ENCODE results near the gene TOP3B.
"Not testable (repeated sequence)": the region's sequence is repeated elsewhere in the genome, so short reads cannot be mapped to it uniquely, and the experiment has no call there.

Gene TOP3B

DNA sequence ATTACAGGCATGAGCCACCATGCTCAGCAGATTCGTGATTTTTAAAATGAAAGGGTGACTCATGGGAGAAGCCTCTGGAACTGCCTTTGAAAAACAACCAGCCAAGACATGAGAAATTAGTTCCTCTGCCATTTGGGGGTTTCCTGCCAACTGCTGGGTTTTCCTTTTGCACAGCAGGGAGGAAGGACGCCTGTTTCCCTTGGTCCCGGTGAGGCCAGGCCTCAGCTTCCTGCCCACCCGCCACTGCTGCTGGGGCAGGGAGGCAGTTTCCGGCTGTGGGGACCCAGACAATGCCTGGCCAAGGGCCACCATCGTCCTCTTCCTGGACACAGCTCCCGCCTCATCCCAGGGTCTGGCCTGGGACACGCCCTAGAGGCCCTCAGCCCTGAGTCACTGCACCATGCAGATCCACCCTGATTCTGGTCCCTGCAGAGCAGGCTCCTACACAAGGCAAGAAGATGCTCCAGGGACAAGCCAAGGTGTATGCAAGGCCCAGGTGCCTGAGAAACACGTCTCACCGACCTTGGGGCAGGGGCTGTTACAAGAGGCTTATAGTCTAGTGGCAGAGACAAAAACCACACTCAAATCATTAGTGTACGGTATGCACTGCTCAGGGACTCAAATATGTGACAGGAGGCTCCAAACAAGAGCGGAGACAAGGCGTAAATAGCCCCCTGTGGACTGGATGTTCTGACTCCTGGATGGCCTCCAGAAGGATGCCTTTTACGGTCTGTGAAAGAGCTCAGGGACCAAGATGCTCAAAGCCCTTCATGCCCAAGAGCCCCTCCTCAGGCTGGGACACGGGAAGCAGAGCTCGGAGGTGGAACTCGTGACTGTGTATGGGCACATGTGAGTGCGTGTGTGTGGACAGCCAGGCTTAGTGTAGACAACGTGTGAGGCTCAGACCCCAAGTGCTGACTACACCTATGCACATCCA lies 39.9 kb downstream of the TOP3B start:
- DNase-seq, result peak; percentile 17 to 35

DNA sequence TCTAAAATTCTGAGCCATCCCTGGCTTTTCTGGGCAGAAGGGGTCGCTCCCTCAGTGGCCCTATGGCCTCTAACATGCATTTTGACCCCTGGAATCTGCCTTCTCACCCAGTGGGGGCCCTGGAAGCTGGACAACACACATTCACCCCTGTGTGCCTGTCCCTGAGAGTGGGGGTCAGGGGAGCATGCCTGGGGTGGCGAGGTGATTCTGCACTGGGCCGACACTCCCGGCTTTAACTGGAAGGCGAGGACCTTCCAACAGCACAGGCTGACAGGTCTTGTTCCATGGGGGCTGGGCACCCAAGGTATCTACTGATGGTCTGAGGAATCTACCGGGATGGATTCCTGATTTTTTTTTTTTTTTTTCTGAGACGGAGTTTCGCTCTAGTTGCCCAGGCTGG lies 40.7 kb downstream of the TOP3B start:
- DNase-seq, result no peak

DNA sequence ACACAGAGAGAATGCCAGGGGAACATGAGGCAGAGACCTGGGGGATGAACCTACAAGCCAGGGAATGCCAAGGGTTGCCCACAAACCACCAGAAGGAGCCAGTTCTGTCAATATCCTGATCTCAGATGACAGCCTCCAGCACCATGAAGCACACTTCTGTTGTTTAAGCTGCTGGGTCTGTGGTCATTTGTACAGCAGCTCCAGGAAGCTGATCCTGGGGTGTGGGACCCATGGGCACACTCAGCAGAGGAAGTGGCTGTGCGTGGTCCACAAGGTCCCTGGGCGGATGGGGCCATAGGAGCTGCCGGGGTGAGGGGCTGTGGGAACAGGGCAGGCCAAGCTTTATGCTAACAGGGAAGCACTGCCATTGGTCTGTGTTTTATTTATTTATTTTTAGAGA lies 42.1 kb downstream of the TOP3B start:
- no peak for DNase-seq

DNA sequence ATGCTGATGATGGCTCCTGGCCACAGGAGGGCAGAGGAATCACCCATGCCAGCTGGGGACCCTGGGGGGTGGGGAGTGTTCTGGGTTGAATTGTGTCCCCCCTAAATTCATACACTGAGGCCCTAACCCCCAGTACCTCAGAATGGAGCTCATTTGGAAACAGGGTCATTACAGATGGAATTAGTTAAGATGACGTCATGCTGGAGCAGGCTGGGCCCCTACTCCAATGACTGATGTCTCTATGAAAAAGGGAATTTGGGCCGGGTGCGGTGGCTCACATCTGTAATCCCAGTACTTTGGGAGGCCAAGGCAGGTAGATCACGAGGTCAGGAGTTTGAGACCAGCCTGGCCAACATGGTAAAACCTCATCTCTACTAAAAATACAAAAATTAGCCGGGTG lies 42.7 kb downstream of the TOP3B start:
- not testable (repeated sequence) for DNase-seq

DNA sequence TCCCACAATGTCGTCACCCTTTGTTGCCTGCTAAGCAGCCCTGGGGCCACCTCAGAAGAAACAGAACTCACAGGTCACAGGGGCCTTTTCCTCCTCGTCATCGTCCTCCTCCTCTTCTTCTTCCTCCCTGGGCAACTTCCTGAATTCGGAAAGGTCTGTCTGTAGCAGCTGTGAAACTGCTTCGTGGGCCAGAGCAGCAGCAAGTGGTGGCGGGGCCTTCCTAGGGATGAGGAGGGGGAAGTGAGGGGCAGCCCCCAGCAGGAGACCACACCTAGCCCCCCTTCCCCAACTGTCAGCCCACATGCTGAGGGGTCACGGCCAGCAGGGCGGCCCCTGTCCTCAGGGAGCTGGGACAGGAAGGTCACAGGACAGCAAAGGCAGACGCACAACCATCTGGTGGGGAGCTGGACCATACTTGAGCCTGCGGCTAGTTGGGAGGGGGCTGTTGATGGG lies 43.1 kb downstream of the TOP3B start:
- peak in 1 of 2 donors; percentile 54 for DNase-seq

DNA sequence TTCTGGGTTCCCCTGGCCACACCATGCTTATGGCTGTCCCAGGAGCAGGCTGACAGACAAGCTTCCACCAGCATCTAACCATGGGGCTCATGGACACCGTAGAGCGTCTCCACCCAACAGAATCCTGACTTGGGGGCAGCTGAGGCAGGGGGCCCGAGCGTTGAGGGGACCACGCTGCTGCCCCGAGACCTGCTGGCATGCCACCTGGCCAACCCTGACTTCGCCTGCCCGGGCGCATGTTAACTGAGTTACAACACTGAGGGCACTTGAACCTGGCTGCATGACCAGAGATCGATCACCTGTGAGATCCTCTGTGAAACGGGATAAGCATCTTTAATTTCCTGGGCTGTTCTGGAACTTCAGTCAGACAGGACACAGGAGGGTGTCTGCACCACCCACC lies 43.7 kb downstream of the TOP3B start:
- DNase-seq, result no peak

DNA sequence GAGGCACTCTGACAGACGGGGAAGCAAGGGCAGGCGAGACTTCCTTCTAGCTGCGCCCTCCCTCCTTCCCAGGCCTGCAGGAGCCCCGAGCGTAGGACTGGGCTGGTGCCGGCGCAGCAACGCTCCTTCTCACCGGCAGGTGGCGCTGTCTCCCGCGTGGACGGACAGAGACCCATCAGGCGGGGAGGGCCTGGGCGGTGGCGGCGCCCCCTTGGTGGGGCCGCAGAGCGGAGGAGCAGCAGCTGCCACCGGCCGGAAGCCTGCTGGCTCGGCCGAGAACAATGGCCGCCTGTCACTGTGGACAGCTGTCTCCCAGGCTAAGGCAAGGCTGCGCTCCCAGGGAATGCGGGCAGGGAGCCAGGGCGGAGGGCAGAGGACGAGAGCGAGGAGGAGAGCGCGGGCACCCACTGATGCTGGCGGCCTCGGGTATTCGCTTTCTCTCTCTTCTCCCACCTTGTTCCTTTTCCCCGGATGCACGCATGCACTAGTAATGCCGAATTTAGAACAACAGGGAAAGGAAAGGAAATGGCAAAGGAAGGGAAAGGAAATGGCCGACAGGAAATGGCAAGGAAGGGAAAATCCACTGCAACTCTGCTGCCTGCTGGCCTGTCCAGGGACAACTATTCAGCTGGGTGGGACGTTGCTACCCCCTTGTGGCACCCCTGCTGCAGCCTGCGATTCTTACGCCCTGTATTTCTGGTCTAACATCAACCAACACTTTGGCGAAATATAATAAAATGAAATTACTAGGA lies 44.3 kb downstream of the TOP3B start:
- peak; percentile 90 to 92 for DNase-seq

DNA sequence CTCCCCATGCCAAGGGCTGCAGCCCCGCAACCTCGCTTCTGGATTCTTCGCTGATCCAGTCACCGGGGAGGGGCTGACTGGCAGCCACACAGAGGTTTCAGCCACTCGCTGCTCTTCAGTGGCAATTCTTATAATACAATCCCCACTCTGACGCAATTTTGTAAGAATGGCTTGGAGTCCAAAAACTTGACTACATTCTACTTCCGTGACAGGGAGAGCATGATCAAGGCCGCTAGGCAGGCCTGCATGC lies 44.8 kb downstream of the TOP3B start:
- DNase-seq, result no peak

DNA sequence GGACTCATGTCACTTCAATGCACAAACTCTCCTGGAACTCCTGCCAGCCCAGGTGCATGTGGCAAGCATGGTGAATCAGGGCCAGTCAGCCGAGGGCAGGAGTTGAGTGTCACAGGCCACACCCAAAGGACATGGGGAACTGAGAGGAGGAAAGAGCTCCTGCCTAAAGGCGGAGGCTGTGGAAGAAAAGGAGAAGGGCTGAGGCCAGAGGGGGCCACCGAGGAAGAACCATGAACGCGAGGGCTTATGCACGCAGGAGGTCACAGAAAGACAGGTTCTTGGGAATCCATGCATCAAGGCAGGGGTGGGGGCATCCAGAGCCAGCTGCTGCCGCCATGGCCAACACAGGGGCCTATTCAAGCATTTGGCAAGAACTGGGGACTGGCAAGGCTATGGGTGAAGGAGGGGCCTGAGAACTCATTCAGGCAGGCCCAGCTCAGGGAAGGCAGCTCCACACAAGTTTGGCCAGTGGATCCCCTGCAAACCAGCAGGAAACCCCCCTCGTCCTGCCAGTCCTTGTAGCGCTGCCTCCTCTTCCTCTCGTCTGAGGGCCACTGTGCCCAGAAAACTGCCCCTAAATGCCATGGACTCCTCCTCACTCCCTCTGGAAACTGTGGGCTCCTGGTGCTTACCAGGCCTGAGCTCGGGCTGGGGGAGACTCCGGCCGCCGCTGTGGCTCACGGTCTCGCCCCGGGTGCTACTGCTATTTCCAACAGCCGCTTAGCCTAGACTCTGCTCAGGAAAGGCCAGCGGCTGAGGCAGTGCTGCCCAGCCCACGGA lies 45.4 kb downstream of the TOP3B start:
- peak in 1 of 2 donors; percentile 58 for DNase-seq

DNA sequence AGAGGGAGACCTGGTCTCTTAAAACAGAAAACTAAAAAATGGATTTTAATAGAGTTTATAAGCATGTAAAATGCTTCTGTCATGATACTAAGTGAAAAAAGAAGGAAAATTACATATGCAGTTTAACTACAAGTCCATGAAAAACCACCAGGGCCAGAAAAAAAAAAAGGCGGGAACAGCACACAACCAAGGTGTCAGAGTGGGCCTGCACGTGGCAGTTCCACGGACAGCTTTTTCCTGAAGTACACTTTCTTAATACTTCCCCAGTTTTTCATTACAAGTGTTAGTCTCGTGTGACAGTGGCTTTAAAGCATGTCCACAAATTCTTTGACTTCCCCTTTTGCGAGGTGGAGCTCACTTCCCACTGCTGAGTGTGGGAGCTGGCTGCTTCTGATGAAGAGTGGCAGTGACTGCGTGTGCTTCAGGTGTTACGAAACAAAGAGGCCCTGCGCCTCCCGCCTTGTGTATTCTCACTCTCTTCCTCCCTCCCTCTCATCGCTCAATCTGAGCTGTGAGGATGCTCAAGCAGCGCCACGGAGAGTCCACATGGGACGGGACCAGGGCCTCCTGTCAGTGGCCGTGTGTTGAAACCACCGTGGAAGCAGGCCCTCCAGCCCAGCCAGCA lies 46.3 kb downstream of the TOP3B start:
- DNase-seq, result peak; percentile 28 to 74

DNA sequence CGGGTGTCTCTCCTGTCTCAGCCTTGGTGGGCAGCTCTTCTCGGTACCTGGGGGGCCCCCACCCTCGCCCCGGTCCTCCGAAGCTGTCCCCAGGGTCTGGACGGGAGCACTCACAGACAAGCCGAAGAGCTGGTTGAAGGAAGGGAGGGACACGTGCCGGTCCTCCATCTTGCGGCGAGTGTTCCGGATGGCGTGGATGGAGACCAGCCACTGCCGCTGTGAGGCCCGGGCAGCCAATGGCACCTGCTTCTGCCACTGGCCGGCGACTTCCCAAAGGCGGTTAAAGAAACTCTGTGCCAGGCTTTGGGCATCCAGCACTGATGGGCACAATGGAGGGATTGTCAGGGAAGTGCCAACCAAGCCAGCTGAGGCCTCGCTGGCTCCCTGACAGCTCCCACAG lies 48.7 kb downstream of the TOP3B start:
- no peak for DNase-seq

DNA sequence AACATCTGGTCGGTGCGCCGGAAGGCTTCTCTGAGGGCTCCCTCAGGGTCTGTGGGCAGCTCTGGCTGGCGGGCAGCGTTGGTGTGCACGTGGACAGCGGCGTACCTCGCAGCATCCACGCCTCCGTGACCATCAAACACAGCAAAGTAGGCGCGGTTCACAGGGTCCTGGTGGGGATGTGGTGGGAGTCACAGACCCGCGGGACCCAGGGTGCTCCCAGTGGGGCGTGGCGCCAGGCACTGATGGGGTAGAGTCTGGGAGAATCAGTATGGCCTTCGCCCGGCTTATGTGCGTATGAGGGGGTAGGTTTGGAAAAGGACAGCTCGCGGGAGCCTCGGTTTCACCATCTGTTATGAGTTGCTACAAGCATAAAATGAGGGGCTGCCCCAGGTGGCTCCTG lies 49.2 kb downstream of the TOP3B start:
- no peak for DNase-seq

DNA sequence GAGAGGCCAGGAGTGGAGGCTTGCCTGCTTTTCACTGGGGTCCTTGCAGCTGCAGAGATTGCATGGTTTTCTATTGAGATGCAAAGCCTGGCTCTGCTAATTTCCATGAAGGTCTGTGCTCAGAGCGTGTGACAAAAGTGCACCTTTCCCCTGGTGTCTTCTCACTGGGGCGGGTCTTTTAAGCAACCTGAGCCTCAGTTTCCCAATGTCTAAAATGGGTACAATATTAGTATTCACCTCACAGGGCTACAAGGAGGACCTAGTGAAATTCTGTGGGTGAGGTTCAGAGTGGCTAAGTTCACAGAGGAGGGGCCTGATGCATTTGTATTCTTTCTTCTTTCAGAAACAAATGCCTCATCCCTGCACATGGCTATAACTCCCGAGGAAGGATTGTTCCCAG lies 50.2 kb downstream of the TOP3B start:
- DNase-seq, result no peak

DNA sequence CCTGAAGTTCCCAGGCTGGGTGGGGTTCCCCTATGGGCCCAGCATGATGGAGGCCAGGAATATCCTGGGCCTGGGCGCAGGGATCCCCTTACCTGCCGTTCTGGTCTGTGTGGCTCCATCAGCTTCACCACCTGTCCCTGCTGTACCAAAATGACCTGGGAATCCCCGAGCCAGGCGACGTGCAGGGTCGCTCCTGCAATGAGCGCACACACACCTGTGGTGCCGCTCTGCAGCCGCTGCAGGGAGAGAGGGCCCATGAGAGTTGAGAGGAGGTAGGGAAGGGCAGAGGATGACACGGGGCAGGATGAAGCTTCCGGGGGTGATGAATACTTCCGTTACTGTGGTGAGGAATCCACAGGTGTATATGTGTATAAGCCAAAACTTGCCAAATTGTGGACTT lies 51.5 kb downstream of the TOP3B start:
- no peak for DNase-seq

DNA sequence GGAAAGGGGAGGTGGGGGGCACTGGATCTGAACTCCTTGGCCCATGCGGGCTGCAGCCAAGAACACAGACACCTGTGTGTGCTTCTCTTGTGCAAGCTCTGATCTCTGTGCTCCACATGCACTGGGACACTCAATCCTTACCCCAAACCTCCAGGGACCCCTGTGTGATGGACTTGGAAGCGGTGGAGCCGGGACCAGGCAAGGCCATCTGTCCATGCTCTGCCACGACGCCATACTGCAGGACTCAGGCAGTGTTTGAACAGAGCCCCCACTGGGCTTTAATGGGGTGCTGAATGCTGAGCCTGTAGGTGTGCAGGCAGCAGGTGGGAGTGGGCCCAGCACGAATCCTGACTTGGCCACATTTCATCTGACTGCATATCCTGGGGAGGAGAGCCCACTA lies 53.3 kb downstream of the TOP3B start:
- no peak for DNase-seq

DNA sequence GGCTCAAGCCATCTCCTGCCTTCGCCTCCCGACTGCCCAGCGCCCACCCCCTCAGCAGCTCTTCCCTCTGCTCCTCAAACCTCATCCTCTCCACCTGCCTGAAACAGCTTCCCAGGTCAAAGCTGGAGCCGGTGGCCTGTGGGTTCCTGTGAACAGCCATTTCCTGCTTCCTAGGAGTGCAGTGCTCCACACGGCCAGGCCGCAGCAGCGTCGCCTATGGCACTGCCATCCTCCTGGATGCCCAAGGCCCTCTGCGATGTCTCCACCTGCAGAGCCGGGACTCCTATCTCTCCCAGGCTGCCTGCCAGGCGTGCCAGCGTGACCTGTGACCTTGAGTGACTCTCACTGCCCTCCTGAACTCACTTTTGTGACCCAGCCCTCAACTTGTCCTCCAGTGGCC lies 54.5 kb downstream of the TOP3B start:
- DNase-seq, result no peak

DNA sequence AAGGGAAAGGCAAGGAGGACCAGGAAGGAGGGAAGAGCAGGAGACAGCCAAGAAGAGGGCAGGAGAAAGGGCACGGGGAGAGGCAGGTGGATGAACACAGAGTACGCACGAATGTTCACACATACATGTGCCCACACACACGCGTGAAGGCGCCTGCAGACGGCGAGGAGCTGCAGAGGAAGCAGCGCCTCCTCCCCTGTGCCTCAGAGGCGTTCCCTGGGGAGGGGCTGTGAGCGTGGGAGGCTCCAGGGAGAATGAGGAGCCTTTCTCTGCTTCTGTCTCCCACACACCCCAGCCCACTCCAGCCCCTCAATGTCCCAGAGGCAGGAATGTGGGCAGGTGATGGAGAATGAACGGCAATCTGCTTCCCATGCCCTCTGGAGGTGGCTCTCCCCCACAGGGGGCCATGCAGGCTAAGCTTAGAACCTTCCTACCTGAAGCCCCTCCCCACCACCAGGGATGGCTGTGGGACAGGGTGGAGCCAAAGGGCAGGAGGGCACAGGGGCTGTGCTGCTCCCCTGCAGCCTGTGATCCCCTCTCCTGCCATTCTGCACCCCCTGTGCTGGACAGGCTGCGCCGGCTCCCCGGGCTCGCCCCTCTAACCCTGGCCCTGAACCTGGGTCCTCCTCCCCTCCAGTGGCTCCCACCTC lies 55.3 kb downstream of the TOP3B start:
- DNase-seq, result no peak

DNA sequence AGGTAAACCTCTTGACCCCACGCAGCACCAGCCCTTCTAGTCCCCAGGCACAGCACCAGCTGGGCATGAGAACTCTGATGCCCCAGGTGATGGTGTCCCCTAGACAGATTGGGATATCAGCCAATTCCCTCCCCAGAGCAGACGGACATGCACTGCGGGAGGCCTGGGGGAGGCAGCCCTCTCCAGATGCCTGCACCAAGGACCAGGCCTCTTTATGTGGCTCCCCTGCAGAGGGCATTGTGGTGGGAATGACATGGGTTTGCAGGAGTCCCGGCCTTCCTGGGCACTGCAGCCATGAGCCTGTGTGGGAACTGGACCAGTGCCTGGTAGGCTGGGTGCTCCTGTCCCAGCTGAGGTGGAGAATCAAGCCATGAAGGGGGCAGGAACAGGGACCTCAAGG lies 55.9 kb downstream of the TOP3B start:
- no peak for DNase-seq

DNA sequence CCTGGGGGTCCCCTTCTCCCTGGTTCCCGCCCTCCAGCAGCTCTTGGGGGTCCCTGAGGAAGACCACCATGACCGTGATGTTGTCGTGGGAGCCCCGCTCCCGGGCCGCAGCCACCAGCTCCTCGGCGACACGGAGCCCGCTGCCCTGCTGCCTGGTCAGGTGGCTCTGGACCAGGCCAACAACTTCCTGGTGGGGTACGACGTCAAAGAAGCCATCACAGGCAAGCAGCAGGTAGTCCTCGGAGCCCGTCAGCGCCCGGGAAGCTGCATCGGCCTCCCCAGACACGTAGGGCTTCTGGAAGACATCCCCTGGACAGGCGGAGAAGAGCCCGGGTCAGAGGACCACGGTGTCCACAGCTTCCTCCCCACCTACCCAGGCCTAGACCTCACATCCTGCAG lies 59.4 kb downstream of the TOP3B start:
- no peak for DNase-seq

DNA sequence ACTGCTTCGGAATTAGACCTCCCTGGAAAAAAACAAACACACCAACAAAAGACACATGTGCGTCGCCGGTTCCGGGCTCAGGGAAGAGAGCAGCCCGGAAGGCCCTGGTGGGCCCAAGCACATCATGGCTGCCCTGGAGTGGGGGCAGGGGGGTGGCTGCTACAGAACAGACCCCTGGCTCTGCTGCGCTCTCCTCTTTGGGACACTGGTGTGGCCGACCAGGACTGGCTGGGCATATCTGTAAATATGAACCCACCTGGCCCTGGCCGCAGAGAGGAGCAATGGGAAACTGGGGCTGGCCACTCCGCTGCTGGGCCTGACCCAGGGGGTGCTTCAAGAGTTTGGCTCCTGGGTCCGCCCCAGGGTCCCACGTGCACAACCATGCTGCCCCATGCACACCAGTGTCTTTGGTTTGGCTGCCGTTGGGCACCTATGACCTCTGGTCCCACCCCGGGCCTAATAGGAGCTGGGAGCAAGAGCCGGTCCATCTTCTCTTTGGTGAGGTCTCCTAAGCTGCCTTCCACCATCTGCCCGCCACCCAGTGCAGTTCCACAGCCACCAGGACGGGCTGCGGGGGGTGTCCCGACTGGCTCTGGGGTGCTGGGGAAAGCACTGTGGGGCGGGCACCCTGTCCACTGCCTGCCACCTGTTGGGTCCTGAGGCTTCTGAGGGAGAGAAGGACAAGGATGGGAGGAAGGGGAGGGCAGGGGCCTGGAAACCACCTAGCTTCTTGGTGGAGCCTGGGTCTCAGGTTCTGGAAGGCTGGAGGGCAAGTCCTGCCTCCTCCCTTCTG lies 60.0 kb downstream of the TOP3B start:
- no peak for DNase-seq

DNA sequence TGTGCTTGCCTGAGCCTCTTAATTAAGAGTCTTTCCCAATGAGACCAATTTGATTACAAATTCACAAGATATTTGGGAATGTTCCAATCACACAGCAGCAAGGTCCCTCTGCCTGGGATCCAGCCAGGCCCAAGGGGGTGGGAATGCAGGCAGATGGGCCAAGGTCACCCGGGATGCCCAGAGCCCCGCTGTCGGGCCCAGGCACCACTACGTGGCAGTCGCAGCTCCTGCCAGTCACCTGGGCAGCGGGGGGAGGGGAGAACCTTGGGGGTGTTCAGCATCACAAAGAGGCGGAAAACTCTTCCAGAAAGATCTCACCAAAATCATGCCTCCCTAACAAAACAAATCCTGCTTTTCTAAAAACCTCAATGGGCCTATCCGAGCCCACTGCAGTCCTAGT lies 60.9 kb downstream of the TOP3B start:
- DNase-seq, result no peak

All from CD4-positive, alpha-beta T cell treated with Interferon alpha-2 for 1 hour (primary cell).